ENCODE data around the gene TMEM63B.

TMEM63B gene

GRCh38 chr6:44176130-44176761, 48.9 kb downstream of the TMEM63B start:
- TF ChIP-seq, protein P1, sequence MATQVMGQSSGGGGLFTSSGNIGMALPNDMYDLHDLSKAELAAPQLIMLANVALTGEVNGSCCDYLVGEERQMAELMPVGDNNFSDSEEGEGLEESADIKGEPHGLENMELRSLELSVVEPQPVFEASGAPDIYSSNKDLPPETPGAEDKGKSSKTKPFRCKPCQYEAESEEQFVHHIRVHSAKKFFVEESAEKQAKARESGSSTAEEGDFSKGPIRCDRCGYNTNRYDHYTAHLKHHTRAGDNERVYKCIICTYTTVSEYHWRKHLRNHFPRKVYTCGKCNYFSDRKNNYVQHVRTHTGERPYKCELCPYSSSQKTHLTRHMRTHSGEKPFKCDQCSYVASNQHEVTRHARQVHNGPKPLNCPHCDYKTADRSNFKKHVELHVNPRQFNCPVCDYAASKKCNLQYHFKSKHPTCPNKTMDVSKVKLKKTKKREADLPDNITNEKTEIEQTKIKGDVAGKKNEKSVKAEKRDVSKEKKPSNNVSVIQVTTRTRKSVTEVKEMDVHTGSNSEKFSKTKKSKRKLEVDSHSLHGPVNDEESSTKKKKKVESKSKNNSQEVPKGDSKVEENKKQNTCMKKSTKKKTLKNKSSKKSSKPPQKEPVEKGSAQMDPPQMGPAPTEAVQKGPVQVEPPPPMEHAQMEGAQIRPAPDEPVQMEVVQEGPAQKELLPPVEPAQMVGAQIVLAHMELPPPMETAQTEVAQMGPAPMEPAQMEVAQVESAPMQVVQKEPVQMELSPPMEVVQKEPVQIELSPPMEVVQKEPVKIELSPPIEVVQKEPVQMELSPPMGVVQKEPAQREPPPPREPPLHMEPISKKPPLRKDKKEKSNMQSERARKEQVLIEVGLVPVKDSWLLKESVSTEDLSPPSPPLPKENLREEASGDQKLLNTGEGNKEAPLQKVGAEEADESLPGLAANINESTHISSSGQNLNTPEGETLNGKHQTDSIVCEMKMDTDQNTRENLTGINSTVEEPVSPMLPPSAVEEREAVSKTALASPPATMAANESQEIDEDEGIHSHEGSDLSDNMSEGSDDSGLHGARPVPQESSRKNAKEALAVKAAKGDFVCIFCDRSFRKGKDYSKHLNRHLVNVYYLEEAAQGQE (IDR thresholded peaks at IDR 0.05; ENCODE audit: insufficient read depth in 1 of 2, low read depth in 2 of 2, low read length in 2 of 2) = no peak
- TF ChIP-seq TAF1 (IDR thresholded peaks at IDR 0.05; ENCODE audit: borderline replicate concordance, insufficient read depth, low read length) (no peak), POLR2AphosphoS5 (IDR thresholded peaks at IDR 0.05; ENCODE audit: low read depth, low read length) (no peak), SIN3A (IDR thresholded peaks at IDR 0.05; ENCODE audit: borderline replicate concordance, insufficient read depth, low read length) (no peak), FOXP2 (optimal IDR thresholded peaks at IDR 0.05; ENCODE audit: borderline replicate concordance, extremely low read depth, extremely low read length, insufficient read depth) (no peak)

DNA sequence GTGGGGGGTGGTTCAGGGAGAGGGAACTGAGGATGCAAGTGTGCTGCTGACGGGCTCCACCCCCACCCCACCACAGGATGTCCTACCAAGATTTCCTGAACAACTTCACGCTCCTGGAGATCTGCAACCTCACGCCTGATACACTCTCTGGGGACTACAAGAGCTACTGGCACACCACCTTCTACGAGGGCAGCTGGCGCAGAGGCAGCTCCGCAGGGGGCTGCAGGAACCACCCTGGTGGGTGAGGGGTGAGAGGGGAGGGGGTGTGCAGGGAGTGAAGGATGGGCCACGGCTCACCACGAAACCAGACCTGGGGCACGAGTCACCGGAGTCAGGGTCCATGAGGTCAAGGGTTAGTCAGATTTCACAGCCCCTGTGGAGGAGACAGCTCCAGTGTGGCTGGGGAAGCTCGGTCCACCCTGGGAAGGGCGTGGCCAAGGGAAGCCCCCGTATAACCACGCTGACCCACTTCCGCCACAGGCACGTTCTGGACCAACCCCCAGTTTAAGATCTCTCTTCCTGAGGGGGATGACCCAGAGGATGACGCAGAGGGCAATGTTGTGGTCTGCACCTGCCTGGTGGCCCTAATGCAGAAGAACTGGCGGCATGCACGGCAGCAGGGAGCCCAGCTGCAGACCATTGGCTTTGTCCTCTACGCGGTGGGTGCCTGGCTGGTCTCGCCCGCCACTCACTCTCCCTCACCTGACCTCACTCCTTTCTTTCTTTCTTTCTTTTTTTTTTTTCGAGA, 49.6 kb downstream of the TMEM63B start:
- TF ChIP-seq, protein P1 (IDR thresholded peaks at IDR 0.05; ENCODE audit: insufficient read depth in 1 of 2, low read depth in 2 of 2, low read length in 2 of 2) = no peak
- TF ChIP-seq SIN3A (IDR thresholded peaks at IDR 0.05; ENCODE audit: borderline replicate concordance, insufficient read depth, low read length) (no peak), TAF1 (IDR thresholded peaks at IDR 0.05; ENCODE audit: borderline replicate concordance, insufficient read depth, low read length) (no peak), FOXP2 (optimal IDR thresholded peaks at IDR 0.05; ENCODE audit: borderline replicate concordance, extremely low read depth, extremely low read length, insufficient read depth) (no peak), POLR2AphosphoS5 (IDR thresholded peaks at IDR 0.05; ENCODE audit: low read depth, low read length) (no peak)

GRCh38 chr6:44177691-44178423, 50.5 kb downstream of the TMEM63B start:
- TF ChIP-seq SIN3A (IDR thresholded peaks at IDR 0.05; ENCODE audit: borderline replicate concordance, insufficient read depth, low read length) (no peak), FOXP2 (optimal IDR thresholded peaks at IDR 0.05; ENCODE audit: borderline replicate concordance, extremely low read depth, extremely low read length, insufficient read depth) (no peak), TAF1 (IDR thresholded peaks at IDR 0.05; ENCODE audit: borderline replicate concordance, insufficient read depth, low read length) (no peak), POLR2AphosphoS5 (IDR thresholded peaks at IDR 0.05; ENCODE audit: low read depth, low read length) (no peak)
- TF ChIP-seq, protein P1 (IDR thresholded peaks at IDR 0.05; ENCODE audit: insufficient read depth in 1 of 2, low read depth in 2 of 2, low read length in 2 of 2) = no peak

DNA sequence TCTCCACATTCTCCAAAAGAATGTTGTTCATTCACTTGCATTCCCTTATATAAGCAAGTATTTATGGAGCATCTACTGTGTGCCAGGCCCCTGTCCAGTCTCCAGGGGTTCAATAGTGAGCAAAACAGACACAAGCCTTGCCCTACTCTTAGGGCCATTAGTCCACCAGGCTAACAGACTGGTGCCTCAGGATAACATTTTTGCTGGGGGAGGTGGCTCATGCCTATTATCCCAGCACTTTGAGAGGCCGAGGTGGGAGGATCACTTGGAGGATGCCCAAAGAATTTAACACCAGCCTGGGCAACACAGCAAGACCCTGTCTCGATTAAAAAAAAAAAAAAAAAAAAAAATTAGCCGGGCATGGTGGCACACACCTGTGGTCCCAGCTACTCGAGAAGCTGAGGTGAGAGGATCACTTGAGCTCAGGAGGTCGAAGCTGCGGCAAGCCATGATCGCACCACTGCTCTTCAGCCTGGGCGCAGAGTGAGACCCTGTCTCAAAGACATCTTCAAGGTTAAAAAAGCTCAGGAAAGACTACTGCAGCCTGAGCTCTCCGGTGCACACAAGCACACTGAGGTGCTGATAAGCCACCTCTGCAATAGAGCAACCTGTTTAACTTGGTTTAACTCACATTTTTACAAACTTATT, 51.2 kb downstream of the TMEM63B start:
- TF ChIP-seq SIN3A (IDR thresholded peaks at IDR 0.05; ENCODE audit: borderline replicate concordance, insufficient read depth, low read length) = no peak
- TF ChIP-seq FOXP2 (optimal IDR thresholded peaks at IDR 0.05; ENCODE audit: borderline replicate concordance, extremely low read depth, extremely low read length, insufficient read depth) = no peak
- TF ChIP-seq TAF1 (IDR thresholded peaks at IDR 0.05; ENCODE audit: borderline replicate concordance, insufficient read depth, low read length) = no peak
- no peak for TF ChIP-seq POLR2AphosphoS5 (IDR thresholded peaks at IDR 0.05; ENCODE audit: low read depth, low read length)
- TF ChIP-seq, protein P1 (IDR thresholded peaks at IDR 0.05; ENCODE audit: insufficient read depth in 1 of 2, low read depth in 2 of 2, low read length in 2 of 2) = no peak
